Effector memory CD8-positive, alpha-beta T cell (primary cell): ENCODE data around the gene ZNF33B.
"Not testable (repeated sequence)": the region's sequence is repeated elsewhere in the genome, so short reads cannot be mapped to it uniquely, and the experiment has no call there.

Experiments
- ATAC-seq: fragments of 150-1000 bp; cut with Tn5 transposase; replicated peaks from 2 replicates; pipeline ENCODE4 v1.10.0; 2021; ENCODE audit warnings: mild to moderate bottlenecking, moderate library complexity
- DNase-seq, 3 experiments: peaks; one replicate each; pipeline ENCODE4 v3.0.0; 2021
- H3K27ac Mint-ChIP-seq, 2 donors: one replicate each; pipeline ENCODE4 v1.8.0; 2022; ENCODE audit warnings: mild to moderate bottlenecking in 2 of 2, mixed read lengths in 2 of 2, moderate library complexity in 2 of 2
- H3K27me3 Mint-ChIP-seq, 2 donors: one replicate each; pipeline ENCODE4 v1.8.0; 2022; ENCODE audit warnings: mixed read lengths in 2 of 2
- H3K36me3 Mint-ChIP-seq: one replicate; pipeline ENCODE4 v1.8.0; 2022; ENCODE audit warnings: mild to moderate bottlenecking, moderate library complexity, mixed read lengths; ENCODE audit not compliant: insufficient read depth
- H3K4me1 Mint-ChIP-seq, 2 donors: one replicate each; pipeline ENCODE4 v1.8.0; 2022; ENCODE audit warnings: low read depth in 2 of 2, mixed read lengths in 2 of 2
- H3K4me3 Mint-ChIP-seq, 2 donors: one replicate each; pipeline ENCODE4 v1.8.0; 2022; ENCODE audit warnings: mild to moderate bottlenecking in 2 of 2, mixed read lengths in 2 of 2, moderate library complexity in 2 of 2
- H3K9me3 Mint-ChIP-seq, 2 donors: one replicate each; pipeline ENCODE4 v1.8.0; 2022; ENCODE audit warnings: mixed read lengths in 2 of 2
- total RNA-seq, 9 experiments: gene quantifications; one replicate each; lab custom pipeline; 2026; lab: John Stamatoyannopoulos, UW

The ZNF33B gene
- 16.9 to 104 (median 32.3) reads per million in 9 experiments for total RNA-seq

DNA sequence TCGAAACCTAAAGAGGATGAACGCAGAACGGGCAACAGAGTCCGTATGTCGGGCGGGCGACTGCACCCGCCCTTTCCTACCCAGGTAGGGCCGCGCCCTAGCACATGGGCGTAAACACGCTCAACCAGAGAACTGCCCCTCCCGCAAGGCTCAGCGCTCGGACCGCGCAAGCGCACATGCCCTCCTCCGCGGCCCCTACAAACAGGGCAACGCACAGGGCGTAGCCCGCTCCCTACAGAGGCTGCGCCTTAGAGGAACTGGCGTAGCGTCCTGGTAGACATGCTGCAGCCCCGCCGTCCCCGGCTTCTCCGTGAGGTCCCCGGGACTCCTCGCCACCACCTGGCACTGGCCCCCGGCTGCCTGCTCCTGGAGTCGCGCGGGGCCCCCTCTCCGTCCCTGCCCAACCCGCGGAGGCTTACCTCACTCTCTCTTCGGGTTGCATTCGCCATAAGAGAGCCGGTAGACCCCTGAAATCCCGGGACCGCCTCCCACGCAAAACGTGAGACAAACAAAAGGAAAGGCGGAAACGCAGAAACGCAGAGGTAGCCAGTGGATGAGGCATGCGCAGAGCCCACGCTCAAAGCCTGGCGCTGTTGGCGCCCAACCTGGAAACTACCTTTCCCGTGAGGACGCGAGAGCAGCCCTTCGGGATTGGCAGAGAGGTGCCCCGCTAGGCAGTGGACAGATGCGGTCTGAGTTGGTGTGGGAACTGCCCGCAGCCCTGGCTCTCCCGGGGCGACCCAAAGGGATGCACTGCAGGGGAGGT, at the start of gene ZNF33B:
Gene ZNF33B (minus strand): TSS at position 516 of the 766 bp plus-strand sequence. CDS start 1,642 bp downstream, outside the sequence.
- Mint-ChIP-seq H3K9me3 (no peaks in the 10 kb centered on the region), H3K27me3 (no peaks in the 10 kb centered on the region), H3K27ac (peak within 1 kb of the TSS; percentile 95 to 97), H3K36me3 (peaks cover 42% of the 10 kb centered on the region), H3K4me3 (peak within 1 kb of the TSS; percentile 94 to 96), H3K4me1 (peaks cover 12 to 32% of the 10 kb centered on the region in 2 donors)
- peak; percentile 82 to 88 (median 87) for DNase-seq
- ATAC-seq: peak; percentile 91

DNA sequence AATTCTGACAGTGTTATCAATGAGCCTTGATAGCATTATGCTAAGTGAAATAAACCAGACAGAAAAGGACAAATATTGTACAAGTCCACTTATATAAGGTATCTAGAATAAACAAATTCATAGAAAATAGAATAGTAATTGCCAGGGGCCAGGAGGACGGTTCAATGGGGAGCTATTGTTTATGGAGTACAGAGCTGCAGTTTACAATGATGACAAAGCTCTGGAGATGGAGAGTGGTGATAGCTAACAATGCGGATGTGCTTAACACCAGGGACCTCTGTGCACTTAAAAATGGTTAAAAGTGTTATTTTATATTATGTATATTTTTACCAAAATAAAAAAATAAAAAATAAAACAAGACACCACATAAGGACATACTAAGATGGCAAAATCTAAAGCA, 46.1 kb upstream of the ZNF33B start:
- no peak overlapping the region for H3K27ac Mint-ChIP-seq
- H3K4me1 Mint-ChIP-seq: no peaks in the 10 kb centered on the region
- ATAC-seq (no peak), DNase-seq (no peak)
- H3K27me3 Mint-ChIP-seq: peaks cover 12 to 17% of the 10 kb centered on the region in 2 donors
- no peaks in the 10 kb centered on the region for H3K9me3 Mint-ChIP-seq
- no peaks in the 10 kb centered on the region for H3K36me3 Mint-ChIP-seq
- H3K4me3 Mint-ChIP-seq: no peak overlapping the region

DNA sequence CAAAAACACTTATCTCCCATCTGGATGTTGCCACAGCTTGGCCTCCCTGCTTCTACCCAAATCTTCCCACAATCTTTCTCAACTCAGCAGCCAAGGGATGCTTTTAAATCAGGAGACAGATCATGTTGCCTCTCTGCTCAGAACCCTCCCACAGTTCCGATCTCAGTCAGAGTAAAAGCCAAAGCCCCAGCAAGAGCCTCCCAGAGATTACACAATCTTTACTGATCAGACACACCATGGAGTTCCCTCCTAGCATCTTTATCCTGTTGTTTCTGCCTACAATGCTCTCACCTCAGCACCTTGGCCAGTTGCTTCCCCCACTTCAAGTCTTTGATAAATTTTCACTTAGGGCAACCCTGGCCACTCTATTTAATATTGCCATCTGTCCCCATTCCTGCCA, 41.9 kb upstream of the ZNF33B start:
- Mint-ChIP-seq H3K4me3 (no peak overlapping the region), H3K27me3 (peaks cover 12 to 17% of the 10 kb centered on the region in 2 donors), H3K4me1 (no peaks in the 10 kb centered on the region), H3K36me3 (no peaks in the 10 kb centered on the region), H3K27ac (no peak overlapping the region), H3K9me3 (no peaks in the 10 kb centered on the region)
- DNase-seq (no peak), ATAC-seq (no peak)

DNA sequence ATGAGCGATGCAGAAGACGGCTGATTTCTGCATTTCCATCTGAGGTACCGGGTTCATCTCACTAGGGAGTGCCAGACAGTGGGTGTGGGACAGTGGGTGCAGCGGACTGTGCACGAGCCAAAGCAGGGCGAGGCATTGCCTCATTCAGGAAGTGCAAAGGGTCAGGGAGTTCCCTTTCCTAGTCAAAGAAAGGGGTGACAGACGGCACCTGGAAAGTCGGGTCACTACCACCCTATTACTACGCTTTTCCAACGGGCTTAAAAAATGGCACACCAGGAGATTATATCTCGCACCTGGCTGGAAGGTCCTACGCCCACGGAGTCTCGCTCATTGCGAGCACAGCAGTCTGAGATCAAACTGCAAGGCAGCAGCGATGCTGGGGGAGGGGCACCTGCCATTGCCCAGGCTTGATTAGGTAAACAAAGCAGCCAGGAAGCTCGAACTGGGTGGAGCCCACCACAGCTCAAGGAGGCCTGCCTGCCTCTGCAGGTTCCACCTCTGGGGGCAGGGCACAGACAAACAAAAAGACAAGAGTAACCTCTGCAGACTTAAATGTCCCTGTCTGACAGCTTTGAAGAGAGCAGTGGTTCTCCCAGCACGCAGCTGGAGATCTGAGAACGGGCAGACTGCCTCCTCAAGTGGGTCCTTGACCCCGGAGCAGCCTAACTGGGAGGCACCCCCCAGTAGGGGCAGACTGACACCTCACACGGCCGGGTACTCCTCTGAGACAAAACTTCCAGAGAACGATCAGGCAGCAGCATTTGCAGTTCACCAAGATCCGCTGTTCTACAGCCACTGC, 27.0 kb upstream of the ZNF33B start:
- ATAC-seq (peak; percentile 39), DNase-seq (peak in 2 of 3 experiments; percentile 6 to 11)
- H3K4me1 Mint-ChIP-seq, H3K27ac Mint-ChIP-seq, H3K36me3 Mint-ChIP-seq, H3K9me3 Mint-ChIP-seq: not testable (repeated sequence)
- Mint-ChIP-seq H3K27me3 (peaks cover 24 to 40% of the 10 kb centered on the region in 2 donors), H3K4me3 (peak overlapping the region in 1 of 2 donors; percentile 40)

DNA sequence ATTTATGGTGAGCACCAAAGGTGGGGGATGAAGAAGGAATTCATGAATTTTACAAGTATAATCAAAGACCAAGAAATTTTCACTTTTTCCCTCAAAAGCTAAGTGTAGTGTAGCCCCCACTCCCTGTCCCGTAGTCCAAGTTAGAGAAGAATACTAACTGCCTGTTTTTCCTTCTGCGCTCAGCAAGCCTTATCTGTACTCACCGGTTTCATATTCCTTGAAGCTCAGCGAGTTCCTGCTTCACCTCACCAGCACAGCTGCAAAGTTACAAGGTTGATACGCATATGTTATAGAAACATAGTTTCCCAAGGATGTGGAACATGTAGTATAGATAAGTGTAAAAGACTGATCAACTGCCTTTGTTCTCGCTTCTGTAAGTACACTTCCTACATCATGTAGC, 16.0 kb upstream of the ZNF33B start:
- Mint-ChIP-seq H3K27ac (no peak overlapping the region), H3K27me3 (peaks cover 0 to 18% of the 10 kb centered on the region in 2 donors), H3K36me3 (no peaks in the 10 kb centered on the region), H3K4me3 (no peak overlapping the region), H3K4me1 (peaks cover 3 to 5% of the 10 kb centered on the region in 2 donors), H3K9me3 (no peaks in the 10 kb centered on the region)
- no peak for DNase-seq
- ATAC-seq: no peak

DNA sequence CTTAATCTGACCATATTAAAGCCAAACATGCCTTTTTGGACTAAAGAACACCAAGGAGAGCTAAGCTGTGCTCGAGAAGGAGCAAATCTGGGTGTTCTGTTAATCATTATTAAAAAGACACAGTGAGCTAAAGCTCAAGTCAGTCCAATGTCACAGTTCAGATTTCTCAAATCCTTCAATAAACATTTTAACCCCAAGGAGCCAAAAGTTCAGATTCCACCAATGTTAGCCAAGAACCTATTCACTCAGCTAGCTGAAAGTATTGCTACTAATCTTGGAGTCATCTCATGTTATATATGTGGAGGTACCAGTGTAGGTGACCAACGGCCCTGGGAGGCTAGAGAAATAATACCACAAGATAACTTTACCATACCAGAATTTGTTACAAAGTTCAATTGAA, 14.5 kb upstream of the ZNF33B start:
- no peaks in the 10 kb centered on the region for H3K36me3 Mint-ChIP-seq
- peaks cover 0 to 18% of the 10 kb centered on the region in 2 donors for H3K27me3 Mint-ChIP-seq
- H3K9me3 Mint-ChIP-seq: no peaks in the 10 kb centered on the region
- DNase-seq (no peak), ATAC-seq (no peak)
- no peak overlapping the region for H3K4me3 Mint-ChIP-seq
- peaks cover 3 to 5% of the 10 kb centered on the region in 2 donors for H3K4me1 Mint-ChIP-seq
- H3K27ac Mint-ChIP-seq: no peak overlapping the region

DNA sequence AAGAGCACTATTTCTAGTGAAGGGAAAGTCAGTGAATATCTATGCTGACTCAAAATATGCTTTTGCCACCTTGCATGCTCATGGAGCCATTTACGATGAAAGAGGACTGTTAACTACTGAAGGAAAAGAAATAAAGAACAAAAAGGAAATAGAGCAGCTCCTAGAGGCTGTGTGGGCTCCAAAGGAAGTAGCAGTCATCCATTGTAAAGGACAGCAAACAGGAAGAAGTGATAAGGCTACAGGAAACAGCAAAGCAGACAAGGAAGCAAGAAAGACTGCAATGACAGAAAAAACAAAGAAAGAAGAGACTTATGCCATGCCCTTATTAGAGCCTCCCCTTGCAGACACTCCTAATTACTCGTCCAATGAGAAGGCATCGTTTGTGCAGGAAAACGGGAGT, 12.0 kb upstream of the ZNF33B start:
- H3K27me3 Mint-ChIP-seq: peaks cover 0 to 30% of the 10 kb centered on the region in 2 donors
- H3K27ac Mint-ChIP-seq: no peak overlapping the region
- no peaks in the 10 kb centered on the region for H3K9me3 Mint-ChIP-seq
- no peaks in the 10 kb centered on the region for H3K36me3 Mint-ChIP-seq
- ATAC-seq: no peak
- H3K4me3 Mint-ChIP-seq: no peak overlapping the region
- DNase-seq: no peak
- H3K4me1 Mint-ChIP-seq: peaks cover 3 to 5% of the 10 kb centered on the region in 2 donors

DNA sequence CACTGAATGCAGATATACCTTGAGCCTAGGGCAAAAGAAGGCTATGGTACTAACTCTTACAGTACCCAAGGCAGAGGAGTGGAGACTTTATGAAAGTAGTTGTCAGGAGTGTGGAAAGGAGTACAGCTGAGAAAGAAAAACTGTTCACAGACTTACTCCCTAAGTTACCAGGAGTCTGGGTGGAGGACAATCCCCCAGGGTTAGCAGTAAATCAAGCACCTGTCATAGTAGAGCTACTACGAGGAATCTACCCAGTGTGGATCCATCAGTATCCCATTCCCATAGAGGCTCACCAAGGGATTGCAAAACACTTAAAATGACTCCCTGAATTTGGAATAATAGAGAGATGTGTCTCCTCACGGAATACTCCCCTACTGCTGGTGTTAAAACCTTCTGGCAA, 10.1 kb upstream of the ZNF33B start:
- H3K4me1 Mint-ChIP-seq: peaks cover 3 to 5% of the 10 kb centered on the region in 2 donors
- DNase-seq (no peak), ATAC-seq (no peak)
- peaks cover 0 to 28% of the 10 kb centered on the region in 2 donors for H3K27me3 Mint-ChIP-seq
- no peaks in the 10 kb centered on the region for H3K36me3 Mint-ChIP-seq
- no peak overlapping the region for H3K4me3 Mint-ChIP-seq
- H3K9me3 Mint-ChIP-seq: no peaks in the 10 kb centered on the region
- no peak overlapping the region for H3K27ac Mint-ChIP-seq

DNA sequence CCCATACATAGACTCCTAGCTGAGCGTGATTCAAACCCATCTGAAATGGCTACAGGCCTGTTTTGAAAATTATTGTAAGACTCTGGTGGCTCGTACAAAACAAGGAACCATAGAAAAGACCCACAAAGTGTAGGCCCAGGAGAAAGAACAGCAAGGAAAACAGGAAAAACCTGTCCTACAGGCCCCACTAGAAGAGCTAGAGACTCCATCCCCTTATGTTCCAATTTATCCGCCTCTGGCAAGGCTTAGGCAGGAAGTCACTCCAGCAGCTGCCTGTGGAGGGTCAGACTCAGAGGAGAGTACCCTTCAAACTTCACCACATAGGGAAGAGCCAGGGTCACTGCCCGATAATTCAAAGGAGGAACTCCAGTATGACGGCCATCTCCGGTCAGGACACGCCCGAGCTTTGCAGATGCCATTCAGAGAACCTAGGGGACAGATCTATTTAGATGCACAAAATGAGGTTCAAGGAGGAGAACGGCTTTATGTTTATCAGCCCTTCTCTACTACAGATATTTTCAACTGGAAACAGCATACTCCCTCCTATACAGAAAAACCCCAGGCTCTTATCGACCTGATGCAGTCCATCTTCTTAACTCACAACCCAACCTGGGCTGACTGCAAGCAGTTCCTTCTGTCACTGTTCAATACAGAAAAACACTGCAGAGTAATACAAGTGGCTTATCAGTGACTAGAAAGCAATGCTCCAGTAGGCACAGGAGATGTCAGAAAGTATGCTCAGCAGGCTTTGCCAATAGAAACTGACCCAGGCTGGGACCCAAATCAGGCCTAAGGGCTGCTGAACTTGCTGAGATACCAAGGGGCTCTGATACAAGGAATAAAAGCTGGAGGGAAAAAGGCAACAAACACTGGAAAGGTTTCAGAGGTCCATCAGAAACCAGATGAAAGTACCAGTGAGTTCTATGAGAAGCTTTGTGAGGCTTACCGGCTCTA, 8.6 kb upstream of the ZNF33B start:
- Mint-ChIP-seq H3K36me3 (no peaks in the 10 kb centered on the region), H3K27ac (no peak overlapping the region), H3K27me3 (peaks cover 0 to 20% of the 10 kb centered on the region in 2 donors), H3K4me1 (peaks cover 3 to 5% of the 10 kb centered on the region in 2 donors), H3K9me3 (no peaks in the 10 kb centered on the region), H3K4me3 (no peak overlapping the region)
- ATAC-seq: no peak
- DNase-seq: no peak

DNA sequence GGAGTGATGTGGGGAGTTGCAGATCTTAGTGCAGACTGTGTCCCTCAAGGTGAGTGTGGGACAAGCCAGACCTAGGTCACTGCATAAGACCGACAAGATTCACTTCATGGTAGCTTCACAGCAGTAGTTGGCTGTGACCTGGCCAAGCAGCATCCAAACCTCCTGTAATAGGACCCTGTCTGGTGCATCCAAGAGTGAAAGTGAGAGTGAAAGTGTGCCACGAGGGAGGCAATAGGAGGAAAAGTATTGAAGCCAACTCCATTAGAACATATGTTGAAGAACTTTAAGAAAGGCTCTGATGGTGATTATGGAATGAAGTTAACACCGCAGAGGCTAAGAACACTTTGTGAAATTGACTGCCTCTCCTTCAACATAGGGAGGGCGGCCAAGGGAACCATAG, 7.8 kb upstream of the ZNF33B start:
- no peak for DNase-seq
- Mint-ChIP-seq H3K4me1 (peaks cover 3 to 5% of the 10 kb centered on the region in 2 donors), H3K27ac (no peak overlapping the region), H3K9me3 (no peaks in the 10 kb centered on the region), H3K27me3 (peaks cover 0 to 16% of the 10 kb centered on the region in 2 donors), H3K36me3 (no peaks in the 10 kb centered on the region), H3K4me3 (no peak overlapping the region)
- ATAC-seq: no peak

DNA sequence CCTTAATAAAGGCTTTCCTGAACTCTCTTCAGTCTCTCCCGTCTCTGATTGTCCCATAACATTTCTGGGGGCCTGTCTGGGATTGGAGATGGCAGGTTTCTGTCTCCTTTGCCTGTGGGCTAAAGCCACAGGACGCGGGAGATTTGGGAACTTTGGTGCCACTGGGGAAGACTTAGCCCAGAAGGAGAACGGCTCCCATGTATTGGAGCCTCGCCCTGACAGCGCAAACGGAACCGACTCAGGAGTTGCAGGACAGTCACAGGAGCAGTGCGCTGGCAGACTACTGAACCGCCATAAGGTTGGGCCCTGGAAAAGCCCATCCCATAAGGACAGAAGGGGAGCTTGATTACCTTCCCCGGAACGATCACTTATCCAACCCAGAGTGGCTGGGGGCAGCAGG, 7.1 kb upstream of the ZNF33B start:
- ATAC-seq: no peak
- Mint-ChIP-seq H3K9me3 (no peaks in the 10 kb centered on the region), H3K4me1 (peaks cover 3 to 4% of the 10 kb centered on the region in 2 donors), H3K36me3 (peaks cover 4% of the 10 kb centered on the region), H3K27me3 (peaks cover 0 to 16% of the 10 kb centered on the region in 2 donors), H3K27ac (no peak overlapping the region), H3K4me3 (no peak overlapping the region)
- no peak for DNase-seq

DNA sequence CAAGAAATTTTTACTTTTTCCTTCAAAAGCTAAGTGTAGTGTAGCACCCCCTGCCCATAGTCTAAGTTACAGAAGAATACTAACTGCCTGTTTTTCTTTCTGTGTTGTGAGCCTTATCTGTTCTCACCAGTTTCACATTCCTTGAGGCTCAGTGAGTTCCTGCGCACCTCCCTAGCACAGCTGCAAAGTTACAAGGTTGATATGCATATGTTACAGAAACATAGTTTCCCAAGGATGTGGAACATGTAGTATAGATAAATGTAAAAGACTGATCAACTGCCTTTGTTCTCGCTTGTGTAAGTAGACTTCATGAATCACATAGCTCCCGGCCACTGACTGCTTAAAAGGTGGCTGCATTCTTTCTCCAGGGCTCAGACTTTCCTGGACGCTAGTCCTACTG, 6.7 kb upstream of the ZNF33B start:
- no peak overlapping the region for H3K27ac Mint-ChIP-seq
- peaks cover 0 to 16% of the 10 kb centered on the region in 2 donors for H3K27me3 Mint-ChIP-seq
- DNase-seq: no peak
- no peak for ATAC-seq
- peaks cover 0 to under 1% of the 10 kb centered on the region in 2 donors for H3K4me1 Mint-ChIP-seq
- no peak overlapping the region for H3K4me3 Mint-ChIP-seq
- peaks cover 5% of the 10 kb centered on the region for H3K36me3 Mint-ChIP-seq
- no peaks in the 10 kb centered on the region for H3K9me3 Mint-ChIP-seq
